Activated T-cell treated with anti-CD3 and anti-CD28 coated beads, Interleukin-2, amount 50 U/mL, for 48 hours (primary cell): Measurements from ENCODE around the gene ORC3.
A peak's percentile ranks its signal among the peaks of the same experiment; 100 is the strongest.

Experiments
- DNase-seq, 2 experiments: peaks; one replicate each; pipeline ENCODE4 v3.0.0-alpha.2; 2020

ORC3 gene

GRCh38 chr6:87589693-87590416 is at the start of gene ORC3, which contains the start of gene RARS2:
TSS of gene ORC3 (plus strand) at chr6:87590135. CDS start at chr6:87590169, 34 bp downstream.
TSS of gene RARS2 (minus strand) at chr6:87589987. CDS start at chr6:87589957, 30 bp downstream.
- DNase-seq: peak; percentile 97 to 98

DNA sequence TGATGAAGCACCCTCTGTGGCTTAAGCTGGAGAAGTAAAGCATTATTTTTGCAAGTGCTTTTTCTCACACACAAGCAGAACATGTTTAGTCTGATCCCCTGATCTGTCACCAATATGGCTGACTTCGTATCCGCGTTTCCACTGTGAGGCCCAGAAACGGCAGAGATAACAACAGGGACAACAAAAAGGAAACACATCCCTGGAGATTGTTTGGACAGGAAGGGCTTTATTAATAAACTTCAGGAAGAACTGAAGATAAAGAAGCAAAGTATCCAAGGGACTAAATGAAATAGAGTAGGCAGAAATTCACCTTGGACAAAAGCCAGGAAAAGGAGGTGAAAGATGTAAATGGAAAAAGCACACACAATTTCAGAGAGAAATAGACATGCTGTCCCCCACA is 49.4 kb upstream of the ORC3 start:
- DNase-seq: no peak

GRCh38 chr6:87541041-87541440 is 48.9 kb upstream of the ORC3 start:
- DNase-seq: no peak

DNA sequence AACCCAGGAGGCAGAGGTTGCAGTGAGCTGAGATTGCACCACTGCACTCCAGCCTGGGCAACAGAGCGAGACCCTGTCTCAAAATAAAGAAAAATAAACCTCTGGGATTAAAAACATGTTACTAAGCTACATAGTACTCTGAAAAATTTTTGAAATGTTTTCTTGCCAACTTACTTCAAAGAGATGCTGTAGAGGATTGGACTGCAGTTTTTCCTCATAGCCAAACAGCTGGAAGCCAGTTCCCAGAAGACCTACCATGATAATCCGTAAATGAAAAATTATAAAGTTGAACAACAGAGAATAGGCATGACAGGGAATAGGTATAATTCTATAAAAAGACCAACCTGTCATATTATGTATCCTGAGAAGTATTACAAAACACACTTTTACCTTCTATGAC is 48.2 kb upstream of the ORC3 start:
- no peak for DNase-seq

GRCh38 chr6:87543696-87544473 is 46.0 kb upstream of the ORC3 start:
- no peak for DNase-seq

GRCh38 chr6:87544474-87544735 is 45.5 kb upstream of the ORC3 start:
- DNase-seq: no peak

DNA sequence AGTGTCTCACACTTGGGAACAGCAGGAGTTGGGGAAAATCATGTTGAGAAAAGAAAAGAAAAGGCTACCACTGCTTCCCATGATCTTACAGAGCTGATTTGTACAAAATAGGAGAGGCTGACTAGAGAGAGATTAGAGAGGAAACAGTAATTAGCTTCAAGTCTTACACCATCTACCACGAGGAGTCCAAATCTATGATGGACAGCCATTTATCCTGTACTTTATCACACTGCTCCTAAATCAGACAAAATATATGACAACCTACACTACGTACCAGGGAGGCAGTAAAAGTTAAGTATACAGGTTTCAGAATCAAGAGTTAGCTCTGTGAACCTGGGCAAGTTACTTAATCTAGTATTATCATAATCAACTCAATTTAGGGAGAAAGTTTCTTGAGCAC is 38.1 kb upstream of the ORC3 start:
- no peak for DNase-seq

- no peak for DNase-seq
Observed at GRCh38 chr6:87553159-87553765, 36.7 kb upstream of the ORC3 start.

- no peak for DNase-seq
Observed at GRCh38 chr6:87555506-87555905, 34.4 kb upstream of the ORC3 start.

GRCh38 chr6:87558446-87558845 is 31.5 kb upstream of the ORC3 start:
- DNase-seq: no peak

- DNase-seq: no peak
Observed at GRCh38 chr6:87561017-87561416, 28.9 kb upstream of the ORC3 start.

- no peak for DNase-seq
Observed at GRCh38 chr6:87572021-87572420, 17.9 kb upstream of the ORC3 start.

- no peak for DNase-seq
Observed at GRCh38 chr6:87572883-87573282, 17.1 kb upstream of the ORC3 start.

DNA sequence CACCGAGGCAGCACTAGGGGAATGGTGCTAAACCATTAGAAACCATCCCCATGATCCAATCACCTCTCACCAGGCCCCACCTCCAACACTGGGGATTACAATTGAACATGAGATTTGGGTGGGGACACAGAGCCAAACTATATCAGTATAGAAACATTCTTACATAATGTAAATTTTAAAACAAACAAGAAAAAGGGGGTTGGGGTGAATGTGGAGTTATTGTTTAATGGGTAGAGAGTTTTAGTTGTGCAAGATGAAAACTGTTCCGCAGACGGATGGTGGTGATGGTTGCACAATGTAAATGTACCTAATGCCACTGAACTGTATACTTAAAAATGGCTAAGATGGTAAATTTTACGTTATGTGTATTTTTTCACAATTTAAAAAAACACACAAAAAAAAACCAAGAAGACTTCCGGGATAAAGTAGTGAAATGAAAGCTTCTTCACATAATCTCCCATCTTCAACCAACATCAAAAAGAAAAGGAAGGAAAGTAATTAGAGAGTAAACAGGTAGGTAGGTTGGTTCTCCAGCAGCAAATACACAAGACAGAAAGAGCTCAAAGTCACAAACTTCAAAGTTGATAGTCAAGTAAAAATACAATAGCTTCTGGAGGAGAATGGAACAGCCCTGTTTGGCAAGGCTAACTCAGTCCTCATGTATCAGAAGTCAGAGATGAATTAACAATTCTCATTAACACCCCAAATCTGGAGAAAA is 16.5 kb upstream of the ORC3 start:
- no peak for DNase-seq

- no peak for DNase-seq
Observed at GRCh38 chr6:87574237-87574804, 15.6 kb upstream of the ORC3 start.

- no peak for DNase-seq
Observed at GRCh38 chr6:87575423-87575822, 14.5 kb upstream of the ORC3 start.

- no peak for DNase-seq
Observed at GRCh38 chr6:87583822-87584221, 6.1 kb upstream of the ORC3 start.

- no peak for DNase-seq
Observed at GRCh38 chr6:87586371-87587077, 3.4 kb upstream of the ORC3 start.

- DNase-seq: no peak
Observed at GRCh38 chr6:87588756-87589407, 1.1 kb upstream of the ORC3 start.

GRCh38 chr6:87590417-87590880 is 514 bp downstream of the ORC3 start:
- no peak for DNase-seq

GRCh38 chr6:87590990-87591389 is 1.1 kb downstream of the ORC3 start:
- no peak for DNase-seq

DNA sequence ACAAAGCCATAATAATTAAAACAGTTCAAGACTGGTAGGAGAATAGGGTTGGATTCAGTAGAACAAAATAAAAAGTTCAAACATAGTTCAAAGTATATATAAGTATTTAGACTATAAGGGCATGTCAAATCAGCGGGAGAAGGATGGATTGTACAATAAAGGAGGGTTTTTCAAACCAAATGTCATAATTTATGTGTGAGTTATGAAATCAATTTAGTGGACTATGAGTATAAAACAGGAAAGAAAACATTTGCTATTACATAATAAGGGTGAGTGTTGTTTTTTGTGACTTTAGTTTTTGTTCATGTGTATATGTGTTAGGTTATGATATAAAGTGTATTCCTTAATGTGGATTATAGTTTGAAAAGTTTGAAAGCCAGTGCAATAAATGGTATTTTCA is 10.6 kb downstream of the ORC3 start:
- DNase-seq: no peak
